ENCODE data around the gene PITPNC1. TPM values are rescaled to one million over a fixed set of nuclear protein-coding genes. Genes with fewer than 3 reads are reported as not detected.

The PITPNC1 gene
- total RNA-seq, 1 experiment from 2014 or later, result 4.2 TPM

DNA sequence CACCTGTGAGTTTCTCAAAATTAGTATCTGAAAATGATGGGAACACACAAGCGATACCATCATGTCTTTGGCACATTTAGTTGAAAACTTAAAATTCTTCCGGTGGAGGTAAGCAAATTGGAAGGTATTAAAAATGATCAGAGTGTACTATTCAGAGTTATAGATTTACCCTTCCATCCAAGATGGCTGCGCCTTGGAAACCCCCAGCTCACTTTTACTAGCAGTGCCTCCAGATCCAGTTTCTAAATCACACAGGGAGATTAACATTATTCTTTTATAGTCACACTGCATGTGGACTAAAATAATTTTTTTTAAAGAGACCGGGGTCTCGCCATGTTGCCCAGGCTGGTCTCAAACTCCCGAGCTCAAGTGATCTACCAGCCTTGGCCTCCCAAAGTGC lies 15.0 kb downstream of the PITPNC1 start:
- no peaks in the 10 kb centered on the region for H3K4me1 ChIP-seq
- H3K27me3 Mint-ChIP-seq (ENCODE audit: insufficient read depth, unreplicated experiment), result no peaks in the 10 kb centered on the region
- H3K4me3 Mint-ChIP-seq (ENCODE audit: unreplicated experiment), result no peak overlapping the region
- no peaks in the 10 kb centered on the region for H3K36me3 ChIP-seq (ENCODE audit: control insufficient read depth, insufficient read depth, low read length)
- no peaks in the 10 kb centered on the region for H3K9me3 Mint-ChIP-seq (ENCODE audit: unreplicated experiment)
- DNase-seq, result no peak
- CTCF ChIA-PET, result no interaction called here
- H3K4me1 Mint-ChIP-seq (ENCODE audit: low read depth, unreplicated experiment), result peaks cover 8% of the 10 kb centered on the region
- H3K9me3 ChIP-seq, result no peaks in the 10 kb centered on the region
- TF ChIP-seq, protein P1, sequence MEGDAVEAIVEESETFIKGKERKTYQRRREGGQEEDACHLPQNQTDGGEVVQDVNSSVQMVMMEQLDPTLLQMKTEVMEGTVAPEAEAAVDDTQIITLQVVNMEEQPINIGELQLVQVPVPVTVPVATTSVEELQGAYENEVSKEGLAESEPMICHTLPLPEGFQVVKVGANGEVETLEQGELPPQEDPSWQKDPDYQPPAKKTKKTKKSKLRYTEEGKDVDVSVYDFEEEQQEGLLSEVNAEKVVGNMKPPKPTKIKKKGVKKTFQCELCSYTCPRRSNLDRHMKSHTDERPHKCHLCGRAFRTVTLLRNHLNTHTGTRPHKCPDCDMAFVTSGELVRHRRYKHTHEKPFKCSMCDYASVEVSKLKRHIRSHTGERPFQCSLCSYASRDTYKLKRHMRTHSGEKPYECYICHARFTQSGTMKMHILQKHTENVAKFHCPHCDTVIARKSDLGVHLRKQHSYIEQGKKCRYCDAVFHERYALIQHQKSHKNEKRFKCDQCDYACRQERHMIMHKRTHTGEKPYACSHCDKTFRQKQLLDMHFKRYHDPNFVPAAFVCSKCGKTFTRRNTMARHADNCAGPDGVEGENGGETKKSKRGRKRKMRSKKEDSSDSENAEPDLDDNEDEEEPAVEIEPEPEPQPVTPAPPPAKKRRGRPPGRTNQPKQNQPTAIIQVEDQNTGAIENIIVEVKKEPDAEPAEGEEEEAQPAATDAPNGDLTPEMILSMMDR (IDR thresholded peaks at IDR 0.05; ENCODE audit: insufficient read depth in 1 of 2, low read depth in 1 of 2, low read length in 1 of 2, severe bottlenecking in 1 of 2, unreplicated experiment in 1 of 2), result no peak
- H3K36me3 Mint-ChIP-seq (ENCODE audit: insufficient read depth, unreplicated experiment), result no peaks in the 10 kb centered on the region
- BruUV-seq (replicated peaks), result no TSS peak
- no peak overlapping the region for H3K4me3 ChIP-seq (ENCODE audit: low read depth, low read length)
- H3K27ac Mint-ChIP-seq (ENCODE audit: unreplicated experiment), result no peak overlapping the region
- POLR2A ChIA-PET, result no interaction called here
- H3K27me3 ChIP-seq (replicated peaks; ENCODE audit: control insufficient read depth, insufficient read depth, low read length), result no peaks in the 10 kb centered on the region
- intact Hi-C loops (cut with micrococcal nuclease; ENCODE audit: unreplicated experiment), result no loop called here

DNA sequence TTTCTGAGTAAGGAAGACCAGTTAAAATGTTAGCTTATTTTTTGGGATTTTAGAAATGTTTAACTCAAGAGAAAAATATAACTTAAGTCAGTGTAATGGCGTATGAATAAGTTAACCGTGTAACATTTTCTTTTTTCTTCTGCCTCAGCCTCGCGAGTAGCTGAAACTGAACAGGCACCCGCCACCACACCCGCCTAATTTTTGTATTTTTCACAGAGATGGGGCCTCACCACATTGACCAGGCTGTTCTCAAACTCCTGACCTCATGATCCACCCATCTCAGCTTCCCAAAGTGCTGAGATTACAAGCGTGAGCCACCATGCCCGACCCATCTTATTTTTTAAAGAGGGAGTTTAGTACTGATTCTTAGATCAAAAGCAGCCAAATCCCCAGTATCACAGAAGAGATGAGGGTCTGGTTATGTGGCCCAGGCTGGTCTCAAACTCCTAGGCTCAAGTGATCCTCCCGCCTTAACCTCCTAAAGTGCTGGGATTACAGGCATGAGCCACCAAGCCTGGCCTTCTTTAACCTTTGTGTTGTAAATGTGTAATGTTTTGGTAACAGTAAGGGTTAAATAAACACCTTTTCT lies 16.8 kb downstream of the PITPNC1 start:
- Mint-ChIP-seq H3K9me3 (ENCODE audit: unreplicated experiment) (no peaks in the 10 kb centered on the region), H3K4me3 (ENCODE audit: unreplicated experiment) (no peak overlapping the region), H3K27ac (ENCODE audit: unreplicated experiment) (no peak overlapping the region), H3K27me3 (ENCODE audit: insufficient read depth, unreplicated experiment) (no peaks in the 10 kb centered on the region), H3K4me1 (ENCODE audit: low read depth, unreplicated experiment) (peaks cover 8% of the 10 kb centered on the region), H3K36me3 (ENCODE audit: insufficient read depth, unreplicated experiment) (no peaks in the 10 kb centered on the region)
- no peaks in the 10 kb centered on the region for H3K4me1 ChIP-seq
- no peaks in the 10 kb centered on the region for H3K36me3 ChIP-seq (ENCODE audit: control insufficient read depth, insufficient read depth, low read length)
- DNase-seq, result no peak
- H3K27me3 ChIP-seq (replicated peaks; ENCODE audit: control insufficient read depth, insufficient read depth, low read length), result no peaks in the 10 kb centered on the region
- ChIA-PET CTCF (no interaction called here), POLR2A (no interaction called here)
- BruUV-seq (replicated peaks), result no TSS peak
- TF ChIP-seq, protein P1 (IDR thresholded peaks at IDR 0.05; ENCODE audit: insufficient read depth in 1 of 2, low read depth in 1 of 2, low read length in 1 of 2, severe bottlenecking in 1 of 2, unreplicated experiment in 1 of 2), result no peak
- intact Hi-C loops (cut with micrococcal nuclease; ENCODE audit: unreplicated experiment), result no loop called here
- no peaks in the 10 kb centered on the region for H3K9me3 ChIP-seq
- H3K4me3 ChIP-seq (ENCODE audit: low read depth, low read length), result no peak overlapping the region

DNA sequence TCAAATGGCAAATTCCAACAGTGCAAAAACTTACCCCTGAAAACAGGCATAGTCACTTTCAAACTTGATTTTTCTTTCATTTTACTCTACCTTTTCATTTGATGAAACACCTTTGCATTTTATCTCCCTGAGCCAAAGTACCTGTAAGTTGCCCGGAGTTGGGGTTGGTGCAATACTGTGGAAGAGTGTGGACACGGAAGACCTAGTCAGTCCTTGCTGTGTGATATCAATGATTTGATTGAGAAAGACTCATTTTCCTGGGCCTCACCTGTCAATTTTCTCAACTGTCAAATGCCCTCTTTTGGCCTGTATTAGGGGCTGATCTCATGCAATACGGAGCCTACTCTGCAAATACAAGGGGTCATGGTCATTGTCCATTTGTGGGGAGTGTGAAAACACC lies 22.6 kb downstream of the PITPNC1 start:
- Mint-ChIP-seq H3K27me3 (ENCODE audit: insufficient read depth, unreplicated experiment) (no peaks in the 10 kb centered on the region), H3K4me1 (ENCODE audit: low read depth, unreplicated experiment) (no peaks in the 10 kb centered on the region), H3K9me3 (ENCODE audit: unreplicated experiment) (no peaks in the 10 kb centered on the region), H3K4me3 (ENCODE audit: unreplicated experiment) (no peak overlapping the region), H3K36me3 (ENCODE audit: insufficient read depth, unreplicated experiment) (no peaks in the 10 kb centered on the region), H3K27ac (ENCODE audit: unreplicated experiment) (no peak overlapping the region)
- no peaks in the 10 kb centered on the region for H3K4me1 ChIP-seq
- no peak overlapping the region for H3K4me3 ChIP-seq (ENCODE audit: low read depth, low read length)
- intact Hi-C loops (cut with micrococcal nuclease; ENCODE audit: unreplicated experiment), result no loop called here
- POLR2A ChIA-PET, result no interaction called here
- no peaks in the 10 kb centered on the region for H3K36me3 ChIP-seq (ENCODE audit: control insufficient read depth, insufficient read depth, low read length)
- BruUV-seq (replicated peaks), result no TSS peak
- DNase-seq, result no peak
- no peaks in the 10 kb centered on the region for H3K9me3 ChIP-seq
- CTCF ChIA-PET, result no interaction called here
- TF ChIP-seq, protein P1 (IDR thresholded peaks at IDR 0.05; ENCODE audit: insufficient read depth in 1 of 2, low read depth in 1 of 2, low read length in 1 of 2, severe bottlenecking in 1 of 2, unreplicated experiment in 1 of 2), result no peak
- H3K27me3 ChIP-seq (replicated peaks; ENCODE audit: control insufficient read depth, insufficient read depth, low read length), result no peaks in the 10 kb centered on the region
